22Rv1 (cell line): ENCODE measurements around the gene TAS2R60.
"Not testable (repeated sequence)": the region's sequence is repeated elsewhere in the genome, so short reads cannot be mapped to it uniquely, and the experiment has no call there.

Experiments used
- H3K27ac ChIP-seq: fragments of 450-650 bp; 2 replicates; pipeline ENCODE4 v1.5.1; 2017
- CTCF ChIP-seq: fragments of 450-650 bp; IDR thresholded peaks from 2 replicates; pipeline ENCODE4 v1.5.1; 2017; ENCODE audit warnings: mild to moderate bottlenecking
- ZFX ChIP-seq: fragments of 450-650 bp; IDR thresholded peaks from 2 replicates; pipeline ENCODE4 v1.6.1; 2017; ENCODE audit warnings: antibody characterized with exemption, borderline replicate concordance

The TAS2R60 gene

GRCh38 chr7:143463957-143464356 is 20.7 kb downstream of the TAS2R60 start:
- TF ChIP-seq CTCF = no peak
- TF ChIP-seq ZFX = no peak
- H3K27ac ChIP-seq = no peak overlapping the region

- no peak for TF ChIP-seq CTCF
- TF ChIP-seq ZFX = no peak
- no peak overlapping the region for H3K27ac ChIP-seq
These were observed 24.5 kb downstream of the TAS2R60 start for GRCh38 chr7:143467724-143468123.

- not testable (repeated sequence) for H3K27ac ChIP-seq
These were observed 28.9 kb downstream of the TAS2R60 start for GRCh38 chr7:143472071-143472689.

GRCh38 chr7:143477501-143478150 is 34.4 kb downstream of the TAS2R60 start, which contains the start of gene TAS2R41:
TSS of gene TAS2R41 (plus strand) at chr7:143477873. CDS start at chr7:143477873, 0 bp downstream.
- no peak for TF ChIP-seq CTCF
- no peak for TF ChIP-seq ZFX

GRCh38 chr7:143479055-143479766 is 36.0 kb downstream of the TAS2R60 start:
- no peak for TF ChIP-seq CTCF
- no peak for TF ChIP-seq ZFX
- H3K27ac ChIP-seq = no peak overlapping the region

More at GRCh38 chr7:143477501-143478150, 34.4 kb downstream of the TAS2R60 start, which contains the start of gene TAS2R41:
- H3K27ac ChIP-seq = no peak within 1 kb of the TSS

GRCh38 chr7:143480501-143480900 is 37.2 kb downstream of the TAS2R60 start:
- H3K27ac ChIP-seq = no peak overlapping the region
- no peak for TF ChIP-seq ZFX
- no peak for TF ChIP-seq CTCF

GRCh38 chr7:143484119-143484518 is 40.9 kb downstream of the TAS2R60 start:
- TF ChIP-seq ZFX (no peak), CTCF (no peak)
- H3K27ac ChIP-seq = no peak overlapping the region
